Measurements from ENCODE around the gene KRTAP5-6. TPM values are rescaled to one million over a fixed set of nuclear protein-coding genes. Genes with fewer than 3 reads are reported as not detected.

KRTAP5-6 gene
- total RNA-seq, 2 donors from 2014 or later, result not detected

DNA sequence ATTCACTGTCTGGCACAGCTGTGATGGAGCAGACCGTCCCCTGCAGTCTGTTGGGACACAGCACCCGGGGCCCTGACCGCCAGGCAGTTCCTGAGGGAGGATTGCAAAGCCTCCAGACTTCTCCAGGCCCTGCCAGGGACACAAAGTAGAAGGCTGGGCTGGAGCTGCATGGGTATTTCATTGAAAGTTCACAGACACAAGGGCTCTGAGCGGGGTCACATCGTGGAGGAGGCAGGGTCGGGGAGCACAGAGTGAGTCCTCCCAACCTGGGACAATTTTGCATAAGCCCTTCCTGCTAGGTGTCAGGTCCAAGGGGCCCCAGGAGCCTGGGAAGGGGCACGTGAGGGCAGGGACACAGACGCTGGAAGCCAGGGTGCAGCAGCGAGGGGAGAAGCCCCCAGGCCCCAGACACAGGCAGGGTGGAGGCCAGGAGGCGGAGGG is 37.7 kb downstream of the KRTAP5-6 start:
- Histone ChIP-seq H3K27me3 (no peaks in the 10 kb centered on the region), H3K36me3 (no peaks in the 10 kb centered on the region), H3K4me3 (no peak overlapping the region), H3K9me3 (peaks cover 6 to 16% of the 10 kb centered on the region in 2 donors), H3K4me1 (no peaks in the 10 kb centered on the region), H3K27ac (no peak overlapping the region)
- TF ChIP-seq, protein P1, sequence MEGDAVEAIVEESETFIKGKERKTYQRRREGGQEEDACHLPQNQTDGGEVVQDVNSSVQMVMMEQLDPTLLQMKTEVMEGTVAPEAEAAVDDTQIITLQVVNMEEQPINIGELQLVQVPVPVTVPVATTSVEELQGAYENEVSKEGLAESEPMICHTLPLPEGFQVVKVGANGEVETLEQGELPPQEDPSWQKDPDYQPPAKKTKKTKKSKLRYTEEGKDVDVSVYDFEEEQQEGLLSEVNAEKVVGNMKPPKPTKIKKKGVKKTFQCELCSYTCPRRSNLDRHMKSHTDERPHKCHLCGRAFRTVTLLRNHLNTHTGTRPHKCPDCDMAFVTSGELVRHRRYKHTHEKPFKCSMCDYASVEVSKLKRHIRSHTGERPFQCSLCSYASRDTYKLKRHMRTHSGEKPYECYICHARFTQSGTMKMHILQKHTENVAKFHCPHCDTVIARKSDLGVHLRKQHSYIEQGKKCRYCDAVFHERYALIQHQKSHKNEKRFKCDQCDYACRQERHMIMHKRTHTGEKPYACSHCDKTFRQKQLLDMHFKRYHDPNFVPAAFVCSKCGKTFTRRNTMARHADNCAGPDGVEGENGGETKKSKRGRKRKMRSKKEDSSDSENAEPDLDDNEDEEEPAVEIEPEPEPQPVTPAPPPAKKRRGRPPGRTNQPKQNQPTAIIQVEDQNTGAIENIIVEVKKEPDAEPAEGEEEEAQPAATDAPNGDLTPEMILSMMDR (IDR thresholded peaks at IDR 0.05), result no peak
- no peak for DNase-seq (ENCODE audit: low spot score)

- Histone ChIP-seq H3K4me3 (no peak overlapping the region), H3K27me3 (no peaks in the 10 kb centered on the region), H3K4me1 (no peaks in the 10 kb centered on the region), H3K36me3 (no peaks in the 10 kb centered on the region), H3K9me3 (peaks cover 6 to 16% of the 10 kb centered on the region in 2 donors), H3K27ac (no peak overlapping the region)
- TF ChIP-seq, protein P1 (IDR thresholded peaks at IDR 0.05), result no peak
- DNase-seq (ENCODE audit: low spot score), result no peak
Observed at GRCh38 chr11:1735271-1735670, 38.3 kb downstream of the KRTAP5-6 start.

DNA sequence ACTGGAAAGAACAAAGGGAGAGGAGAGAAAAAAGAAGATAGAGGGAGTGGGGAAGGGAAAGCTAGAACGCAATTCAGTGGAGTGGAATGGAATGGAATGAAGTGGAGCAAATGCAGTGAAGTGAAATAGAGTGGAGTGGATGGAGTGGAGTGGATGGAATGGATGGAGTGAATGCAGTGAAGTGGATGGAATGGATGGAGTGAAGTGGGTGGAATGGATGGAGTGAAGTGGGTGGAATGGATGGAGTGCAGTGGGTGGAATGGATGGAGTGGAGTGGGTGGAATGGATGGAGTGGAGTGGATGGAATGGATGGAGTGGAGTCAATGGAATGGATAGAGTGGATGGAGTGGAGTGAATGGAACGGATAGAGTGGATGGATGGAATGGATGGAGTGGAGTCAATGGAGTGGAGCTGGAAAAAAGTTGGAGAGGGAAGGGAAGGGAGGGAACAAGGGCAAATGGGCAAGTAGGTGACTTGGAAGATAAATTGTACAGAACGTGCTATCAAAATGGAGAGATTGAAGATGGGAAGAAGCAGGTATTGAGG is 39.5 kb downstream of the KRTAP5-6 start:
- Histone ChIP-seq H3K9me3 (peaks cover 6 to 16% of the 10 kb centered on the region in 2 donors), H3K36me3 (no peaks in the 10 kb centered on the region), H3K4me3 (no peak overlapping the region), H3K4me1 (no peaks in the 10 kb centered on the region), H3K27ac (no peak overlapping the region), H3K27me3 (no peaks in the 10 kb centered on the region)
- no peak for DNase-seq (ENCODE audit: low spot score)
- TF ChIP-seq, protein P1 (IDR thresholded peaks at IDR 0.05), result no peak

- Histone ChIP-seq H3K9me3 (peaks cover 6 to 16% of the 10 kb centered on the region in 2 donors), H3K4me1 (no peaks in the 10 kb centered on the region), H3K36me3 (no peaks in the 10 kb centered on the region), H3K4me3 (no peak overlapping the region), H3K27me3 (no peaks in the 10 kb centered on the region), H3K27ac (no peak overlapping the region)
- no peak for DNase-seq (ENCODE audit: low spot score)
- TF ChIP-seq, protein P1 (IDR thresholded peaks at IDR 0.05), result no peak
Observed at GRCh38 chr11:1737080-1737757, 40.2 kb downstream of the KRTAP5-6 start.

- H3K4me1 ChIP-seq, result no peaks in the 10 kb centered on the region
- H3K27me3 ChIP-seq, result no peaks in the 10 kb centered on the region
- H3K27ac ChIP-seq, result no peak overlapping the region
- no peaks in the 10 kb centered on the region for H3K36me3 ChIP-seq
- no peak for DNase-seq (ENCODE audit: low spot score)
- no peak overlapping the region for H3K4me3 ChIP-seq
- H3K9me3 ChIP-seq, result peaks cover 6 to 16% of the 10 kb centered on the region in 2 donors
- TF ChIP-seq, protein P1 (IDR thresholded peaks at IDR 0.05), result no peak
Observed at GRCh38 chr11:1738380-1738779, 41.4 kb downstream of the KRTAP5-6 start.

Data from right atrium auricular region (tissue), 2 donors.